OCI-LY7 (cell line): ENCODE results near the gene TMEM14A. TPM values are rescaled to one million over a fixed set of nuclear protein-coding genes. Genes with fewer than 3 reads are reported as not detected.

Experiments
- BruUV-seq: library from RNA; stranded (reverse); fragments of 400-500 nt; replicated peaks from 2 replicates; lab custom pipeline; 2021; lab: Mats Ljungman, UMichigan
- CTCF ChIA-PET: fragments of 300-600 bp; sonication (Branson Sonifier 250); formaldehyde crosslinking; loops from one replicate; lab custom pipeline; 2022; ENCODE audit warnings: antibody characterized with exemption; ENCODE audit not compliant: unreplicated experiment; lab: Charles Lee
- POLR2A ChIA-PET: fragments of 300-600 bp; sonication (Branson Sonifier 250); formaldehyde crosslinking; loops from one replicate; lab custom pipeline; 2022; ENCODE audit warnings: antibody characterized with exemption; lab: Charles Lee
- DNase-seq: peaks from one replicate; pipeline ENCODE4 v3.0.0-alpha.2; 2015; ENCODE audit warnings: low spot score
- H2AFZ ChIP-seq: fragments of 200-600 bp; sonication (generic), shearing (Covaris generic); 2 replicates; pipeline ENCODE4 v1.6.1; 2014; ENCODE audit warnings: mild to moderate bottlenecking, antibody characterized with exemption, low read length, moderate library complexity
- H3K27ac ChIP-seq: fragments of 200-600 bp; sonication (generic); 2 replicates; pipeline ENCODE4 v1.5.1; 2014; ENCODE audit warnings: mixed run types, low read depth, mild to moderate bottlenecking, moderate library complexity, low read length, inconsistent platforms; ENCODE audit not compliant: poor library complexity, severe bottlenecking
- H3K36me3 ChIP-seq: fragments of 200-600 bp; sonication (generic); 2 replicates; pipeline ENCODE4 v1.6.1; 2014; ENCODE audit warnings: mild to moderate bottlenecking, antibody characterized with exemption, low read length, moderate library complexity, mixed read lengths; ENCODE audit not compliant: insufficient read depth
- H3K4me1 ChIP-seq: fragments of 200-600 bp; sonication (generic); 2 replicates; pipeline ENCODE4 v1.5.1; 2014; ENCODE audit warnings: mild to moderate bottlenecking, low read length; ENCODE audit not compliant: insufficient read depth, poor library complexity, severe bottlenecking
- H3K4me2 ChIP-seq: fragments of 200-600 bp; sonication (generic); 2 replicates; pipeline ENCODE4 v1.6.1; 2014; ENCODE audit warnings: mild to moderate bottlenecking, low read length
- H3K4me3 ChIP-seq: fragments of 200-600 bp; sonication (generic); 2 replicates; pipeline ENCODE4 v1.5.1; 2014; ENCODE audit warnings: mild to moderate bottlenecking, low read depth, low read length; ENCODE audit not compliant: poor library complexity, severe bottlenecking
- H3K79me2 ChIP-seq: fragments of 200-600 bp; sonication (generic); 2 replicates; pipeline ENCODE4 v1.6.1; 2016; ENCODE audit warnings: low read depth, mild to moderate bottlenecking, low read length, moderate library complexity, mixed read lengths; ENCODE audit not compliant: insufficient read depth
- H3K9me2 ChIP-seq: fragments of 200-600 bp; sonication (generic); 2 replicates; pipeline ENCODE4 v1.6.1; 2016; ENCODE audit warnings: mild to moderate bottlenecking, low read length, mixed read lengths; ENCODE audit not compliant: insufficient read depth
- H3K9me3 ChIP-seq: fragments of 200-600 bp; sonication (generic); 2 replicates; pipeline ENCODE4 v1.6.1; 2014; ENCODE audit warnings: mild to moderate bottlenecking, mixed run types, low read length, mixed read lengths
- H4K20me1 ChIP-seq: fragments of 200-600 bp; sonication (generic); 2 replicates; pipeline ENCODE4 v1.6.1; 2014; ENCODE audit warnings: mild to moderate bottlenecking, antibody characterized with exemption, low read length, moderate library complexity, mixed read lengths; ENCODE audit not compliant: insufficient read depth
- CTCF ChIP-seq: fragments of 200-600 bp; sonication (generic); conservative IDR thresholded peaks from 2 replicates; pipeline ENCODE4 v1.5.1; 2014; ENCODE audit warnings: mild to moderate bottlenecking, antibody characterized with exemption, low read length, moderate library complexity, mixed read lengths
- EZH2phosphoT487 ChIP-seq: fragments of 200-600 bp; sonication (generic); IDR thresholded peaks from 2 replicates; pipeline ENCODE4 v1.6.1; 2018; ENCODE audit warnings: low read depth, borderline replicate concordance, mild to moderate bottlenecking, mixed run types, antibody characterized with exemption, low read length, moderate library complexity, mixed read lengths
- intact Hi-C: fragments of 100-400 bp; cut with micrococcal nuclease; formaldehyde crosslinking; loops from one replicate; pipeline ENCODE4 v1.10.0; 2022; ENCODE audit not compliant: unreplicated experiment
- total RNA-seq, 2 experiments: library from RNA; depleted of rRNA in 1 of 2; stranded (reverse); fragments of >200 nt in 1 of 2; shearing (Covaris generic) in 1 of 2; gene quantifications; 2 replicates each; pipeline ENCODE4 v1.2.3, GENCODE V29; 2014 to 2022

The TMEM14A gene
- total RNA-seq, 2 experiments from 2014 or later, result 17.8 to 32.7 TPM

- TF ChIP-seq CTCF, result no peak
- H4K20me1 ChIP-seq, result no peaks in the 10 kb centered on the region
- intact Hi-C loops, result loop anchor here (5.0 kb wide), 1 partner anchor 331 kb away; the partner anchor contains the start of gene GSTA4
- peaks cover 16% of the 10 kb centered on the region; the same call in 1 of the 2 replicates for H3K36me3 ChIP-seq
- peaks cover 61% of the 10 kb centered on the region for H3K4me1 ChIP-seq
- H3K9me3 ChIP-seq, result no peaks in the 10 kb centered on the region
- DNase-seq, result no peak
- H3K4me3 ChIP-seq, result peak overlapping the region; percentile 81
- no peak overlapping the region for H2AFZ ChIP-seq
- BruUV-seq, result no TSS peak
- ChIA-PET POLR2A (interaction anchor here (0.8 to 2.6 kb wide), 3 partner anchors 8 to 247 kb away, joined by 3 to 15 read pairs (median 7); partner anchors contain the start of gene EFHC1), CTCF (no interaction called here)
- H3K79me2 ChIP-seq, result peaks cover 30% of the 10 kb centered on the region
- no peaks in the 10 kb centered on the region for H3K9me2 ChIP-seq
- H3K4me2 ChIP-seq, result peak overlapping the region; percentile 98
- peak overlapping the region; percentile 64 for H3K27ac ChIP-seq
Observed at GRCh38 chr6:52666071-52666470, 4.8 kb upstream of the TMEM14A start.

GRCh38 chr6:52666523-52666922, 4.4 kb upstream of the TMEM14A start:
- no peaks in the 10 kb centered on the region for H3K9me2 ChIP-seq
- peaks cover 30% of the 10 kb centered on the region for H3K79me2 ChIP-seq
- H4K20me1 ChIP-seq, result no peaks in the 10 kb centered on the region
- intact Hi-C loops, result loop anchor here (5.0 kb wide), 1 partner anchor 331 kb away; the partner anchor contains the start of gene GSTA4
- peak overlapping the region; percentile 64 for H3K27ac ChIP-seq
- peak overlapping the region; percentile 98 for H3K4me2 ChIP-seq
- TF ChIP-seq CTCF (no peak), EZH2phosphoT487 (no peak)
- BruUV-seq, result no TSS peak
- ChIA-PET CTCF (no interaction called here), POLR2A (interaction anchor here (0.8 to 2.6 kb wide), 3 partner anchors 8 to 247 kb away, joined by 3 to 15 read pairs (median 7); partner anchors contain the start of gene EFHC1)
- peaks cover 16% of the 10 kb centered on the region; the same call in 1 of the 2 replicates for H3K36me3 ChIP-seq
- peak overlapping the region; percentile 81 for H3K4me3 ChIP-seq
- H3K4me1 ChIP-seq, result peaks cover 59% of the 10 kb centered on the region
- no peak overlapping the region for H2AFZ ChIP-seq
- no peak for DNase-seq
- H3K9me3 ChIP-seq, result no peaks in the 10 kb centered on the region

GRCh38 chr6:52667572-52667971, 3.3 kb upstream of the TMEM14A start:
- H3K4me3 ChIP-seq, result peak overlapping the region; percentile 81
- peaks cover 30% of the 10 kb centered on the region for H3K79me2 ChIP-seq
- ChIA-PET POLR2A (interaction anchor here (0.6 to 1.2 kb wide), 7 partner anchors 11 to 384 kb away, joined by 3 to 4 read pairs (median 3); no protein-coding TSS in a partner anchor), CTCF (no interaction called here)
- H3K36me3 ChIP-seq, result peaks cover 16% of the 10 kb centered on the region; the same call in 1 of the 2 replicates
- no peak overlapping the region for H2AFZ ChIP-seq
- TF ChIP-seq CTCF, result no peak
- TF ChIP-seq EZH2phosphoT487, result no peak
- peak; percentile 78 for DNase-seq
- H3K9me2 ChIP-seq, result no peaks in the 10 kb centered on the region
- H3K9me3 ChIP-seq, result no peaks in the 10 kb centered on the region
- TSS peak; percentile 44 for BruUV-seq
- H3K4me1 ChIP-seq, result peaks cover 63% of the 10 kb centered on the region
- peak overlapping the region; percentile 64 for H3K27ac ChIP-seq
- intact Hi-C loops, result loop anchor here (5.0 kb wide), 1 partner anchor 330 kb away; the partner anchor contains the start of gene GSTA4
- peak overlapping the region; percentile 98 for H3K4me2 ChIP-seq
- H4K20me1 ChIP-seq, result no peaks in the 10 kb centered on the region
